ENCODE measurements around the gene PDGFRB.

The PDGFRB gene

GRCh38 chr5:150164211-150164980 is 8.8 kb upstream of the PDGFRB start:
- in situ Hi-C loops (cut with MboI; ENCODE audit: low sequenced_read_pairs) = no loop called here

GRCh38 chr5:150163547-150164059 is 8.0 kb upstream of the PDGFRB start:
- in situ Hi-C loops (cut with MboI; ENCODE audit: low sequenced_read_pairs) = no loop called here

GRCh38 chr5:150163035-150163434 is 7.4 kb upstream of the PDGFRB start:
- in situ Hi-C loops (cut with MboI; ENCODE audit: low sequenced_read_pairs) = no loop called here

GRCh38 chr5:150162142-150162513 is 6.5 kb upstream of the PDGFRB start:
- in situ Hi-C loops (cut with MboI; ENCODE audit: low sequenced_read_pairs) = no loop called here

- in situ Hi-C loops (cut with MboI; ENCODE audit: low sequenced_read_pairs) = no loop called here
Measured at GRCh38 chr5:150161242-150162141, 5.8 kb upstream of the PDGFRB start.

GRCh38 chr5:150160448-150161081 is 4.9 kb upstream of the PDGFRB start:
- in situ Hi-C loops (cut with MboI; ENCODE audit: low sequenced_read_pairs) = no loop called here

- in situ Hi-C loops (cut with MboI; ENCODE audit: low sequenced_read_pairs) = no loop called here
Measured at GRCh38 chr5:150159741-150160179, 4.1 kb upstream of the PDGFRB start.

- in situ Hi-C loops (cut with MboI; ENCODE audit: low sequenced_read_pairs) = no loop called here
Measured at GRCh38 chr5:150159031-150159430, 3.4 kb upstream of the PDGFRB start.

- in situ Hi-C loops (cut with MboI; ENCODE audit: low sequenced_read_pairs) = no loop called here
Measured at GRCh38 chr5:150158170-150158949, 2.7 kb upstream of the PDGFRB start.

GRCh38 chr5:150157168-150157567 is 1.5 kb upstream of the PDGFRB start:
- in situ Hi-C loops (cut with MboI; ENCODE audit: low sequenced_read_pairs) = no loop called here

- in situ Hi-C loops (cut with MboI; ENCODE audit: low sequenced_read_pairs) = no loop called here
Measured at GRCh38 chr5:150156540-150156939, 895 bp upstream of the PDGFRB start.

- in situ Hi-C loops (cut with MboI; ENCODE audit: low sequenced_read_pairs) = no loop called here
Measured at GRCh38 chr5:150156027-150156368, 353 bp upstream of the PDGFRB start.

GRCh38 chr5:150154618-150155128 is 972 bp downstream of the PDGFRB start:
- in situ Hi-C loops (cut with MboI; ENCODE audit: low sequenced_read_pairs) = no loop called here

- in situ Hi-C loops (cut with MboI; ENCODE audit: low sequenced_read_pairs) = no loop called here
Measured at GRCh38 chr5:150153957-150154617, 1.6 kb downstream of the PDGFRB start.

GRCh38 chr5:150153483-150153882 is 2.2 kb downstream of the PDGFRB start:
- in situ Hi-C loops (cut with MboI; ENCODE audit: low sequenced_read_pairs) = no loop called here

- in situ Hi-C loops (cut with MboI; ENCODE audit: low sequenced_read_pairs) = no loop called here
Measured at GRCh38 chr5:150152636-150153462, 2.8 kb downstream of the PDGFRB start.

- in situ Hi-C loops (cut with MboI; ENCODE audit: low sequenced_read_pairs) = loop anchor here (25.0 kb wide), 1 partner anchor 312 kb away; no protein-coding TSS in a partner anchor
Measured at GRCh38 chr5:150149618-150150017, 6.0 kb downstream of the PDGFRB start.

GRCh38 chr5:150148117-150148927 is 7.3 kb downstream of the PDGFRB start:
- in situ Hi-C loops (cut with MboI; ENCODE audit: low sequenced_read_pairs) = loop anchor here (25.0 kb wide), 1 partner anchor 311 kb away; no protein-coding TSS in a partner anchor

Measured in HL-60/S4 treated with phorbol 12-myristate 13-acetate at 8.2 ng/mL for 4 days and 3 days (cell line).